WI38 (cell line): ENCODE data around the gene OTUD7B.

Experiments used
- H3K4me3 ChIP-seq: 2 replicates; pipeline ENCODE4 v1.5.1; 2011; ENCODE audit warnings: low read depth, mild to moderate bottlenecking, control low read depth, low read length
- TF ChIP-seq, protein P1 (sequence below): IDR thresholded peaks from 2 replicates; pipeline ENCODE4 v1.5.1; 2012; ENCODE audit warnings: low read depth, mild to moderate bottlenecking, control low read depth, low read length

OTUD7B gene

DNA sequence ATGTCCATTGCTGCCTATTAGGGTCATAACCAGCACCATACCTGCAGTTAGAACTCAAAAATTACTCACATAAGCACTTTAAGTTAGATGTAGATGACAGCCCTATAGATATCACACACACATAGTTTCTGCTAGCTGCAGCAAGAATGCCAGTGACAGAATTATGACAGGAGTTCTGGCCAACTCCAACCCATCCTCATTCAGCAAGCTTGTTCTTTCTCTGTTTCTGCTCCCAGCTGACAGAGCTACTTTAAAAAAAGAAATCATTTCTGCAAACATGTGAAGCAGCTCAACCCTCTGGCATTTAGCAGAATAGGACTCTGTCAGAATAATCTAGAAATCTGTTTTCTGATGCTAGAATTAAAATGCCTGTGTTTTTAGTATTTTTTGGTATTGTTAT, 23.8 kb upstream of the OTUD7B start:
- TF ChIP-seq, protein P1, sequence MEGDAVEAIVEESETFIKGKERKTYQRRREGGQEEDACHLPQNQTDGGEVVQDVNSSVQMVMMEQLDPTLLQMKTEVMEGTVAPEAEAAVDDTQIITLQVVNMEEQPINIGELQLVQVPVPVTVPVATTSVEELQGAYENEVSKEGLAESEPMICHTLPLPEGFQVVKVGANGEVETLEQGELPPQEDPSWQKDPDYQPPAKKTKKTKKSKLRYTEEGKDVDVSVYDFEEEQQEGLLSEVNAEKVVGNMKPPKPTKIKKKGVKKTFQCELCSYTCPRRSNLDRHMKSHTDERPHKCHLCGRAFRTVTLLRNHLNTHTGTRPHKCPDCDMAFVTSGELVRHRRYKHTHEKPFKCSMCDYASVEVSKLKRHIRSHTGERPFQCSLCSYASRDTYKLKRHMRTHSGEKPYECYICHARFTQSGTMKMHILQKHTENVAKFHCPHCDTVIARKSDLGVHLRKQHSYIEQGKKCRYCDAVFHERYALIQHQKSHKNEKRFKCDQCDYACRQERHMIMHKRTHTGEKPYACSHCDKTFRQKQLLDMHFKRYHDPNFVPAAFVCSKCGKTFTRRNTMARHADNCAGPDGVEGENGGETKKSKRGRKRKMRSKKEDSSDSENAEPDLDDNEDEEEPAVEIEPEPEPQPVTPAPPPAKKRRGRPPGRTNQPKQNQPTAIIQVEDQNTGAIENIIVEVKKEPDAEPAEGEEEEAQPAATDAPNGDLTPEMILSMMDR = no peak
- H3K4me3 ChIP-seq = no peak overlapping the region

DNA sequence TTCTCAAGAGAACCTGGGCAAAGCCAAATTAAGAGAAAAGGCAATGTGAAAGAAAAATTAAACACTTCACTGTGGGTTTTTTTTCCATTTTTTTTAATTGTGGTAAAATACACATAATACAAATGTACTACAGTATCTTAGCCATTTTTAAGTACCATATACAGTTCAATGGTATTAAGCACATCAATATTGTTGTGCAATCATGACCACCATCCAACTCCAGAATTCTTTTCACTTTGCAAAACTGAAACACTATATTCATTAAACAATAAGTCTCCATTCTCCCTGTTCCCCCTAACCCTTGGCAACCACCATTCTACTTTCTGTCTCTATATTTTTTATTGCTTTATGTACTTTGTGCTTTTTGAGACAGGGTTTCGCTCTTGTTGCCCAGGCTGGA, 17.8 kb upstream of the OTUD7B start:
- TF ChIP-seq, protein P1 = no peak
- no peak overlapping the region for H3K4me3 ChIP-seq

DNA sequence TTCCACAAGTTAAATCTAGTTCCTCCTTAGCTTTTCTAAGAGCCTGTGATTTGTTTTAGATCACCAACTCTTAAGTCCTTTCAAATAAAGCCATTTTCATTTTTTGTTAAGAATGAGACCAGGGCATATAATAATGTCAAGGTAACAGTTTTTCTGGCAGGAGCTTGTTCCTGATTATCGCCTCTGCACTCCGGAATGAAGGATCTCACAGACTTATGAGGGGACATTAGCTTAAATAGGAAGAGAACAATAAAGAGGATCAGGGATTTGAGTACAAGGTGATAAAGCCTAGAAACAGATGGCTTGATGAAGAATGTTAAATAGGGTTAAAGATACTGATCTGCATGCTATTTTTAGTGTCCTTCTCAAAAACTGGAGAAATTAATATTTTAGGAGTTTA, 13.6 kb upstream of the OTUD7B start:
- no peak overlapping the region for H3K4me3 ChIP-seq
- TF ChIP-seq, protein P1 = no peak

DNA sequence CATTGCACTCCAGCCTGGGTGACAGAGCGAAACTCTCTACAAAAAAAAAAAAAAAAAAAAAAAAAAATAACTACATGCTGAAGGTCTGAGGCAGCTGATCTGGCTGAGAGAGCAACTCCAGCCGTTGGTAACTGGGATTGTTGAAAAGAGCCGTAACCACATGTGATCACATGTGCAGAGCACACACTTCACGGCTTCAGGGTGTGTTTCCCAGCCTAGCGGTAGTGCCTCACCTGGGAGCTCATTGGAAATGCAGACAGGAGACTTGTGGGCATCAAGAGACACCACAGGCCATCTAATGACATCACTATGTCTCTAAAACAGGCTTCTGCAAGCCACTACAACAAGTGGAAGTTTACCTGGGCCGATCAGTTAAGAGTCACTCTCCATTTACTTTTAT, 11.8 kb upstream of the OTUD7B start:
- H3K4me3 ChIP-seq = no peak overlapping the region
- TF ChIP-seq, protein P1 = no peak

DNA sequence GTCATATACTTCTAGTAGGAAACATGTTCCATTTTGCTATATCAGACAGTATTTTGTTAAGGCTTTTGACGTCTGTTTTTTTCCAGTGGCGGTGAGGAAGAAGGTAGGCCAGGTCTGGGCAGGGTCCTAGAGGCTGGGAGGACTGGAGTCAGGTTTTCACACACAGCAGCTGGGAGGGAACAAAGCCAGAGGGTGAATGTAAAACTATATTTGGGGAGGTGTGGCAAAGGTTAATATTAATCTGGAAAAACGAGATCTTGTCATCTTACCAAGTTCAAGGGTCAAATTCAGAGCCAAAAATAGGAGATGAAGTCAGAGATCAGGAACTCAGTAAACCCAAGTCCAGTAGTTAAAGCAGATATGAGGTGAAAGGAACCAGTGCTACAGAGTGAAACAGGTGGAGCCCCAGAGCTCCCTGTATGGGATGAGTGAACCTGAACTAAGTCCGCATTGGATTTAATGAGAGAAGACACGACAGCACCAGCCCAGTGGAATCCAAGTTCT, 10.7 kb upstream of the OTUD7B start:
- TF ChIP-seq, protein P1 = no peak
- no peak overlapping the region for H3K4me3 ChIP-seq

DNA sequence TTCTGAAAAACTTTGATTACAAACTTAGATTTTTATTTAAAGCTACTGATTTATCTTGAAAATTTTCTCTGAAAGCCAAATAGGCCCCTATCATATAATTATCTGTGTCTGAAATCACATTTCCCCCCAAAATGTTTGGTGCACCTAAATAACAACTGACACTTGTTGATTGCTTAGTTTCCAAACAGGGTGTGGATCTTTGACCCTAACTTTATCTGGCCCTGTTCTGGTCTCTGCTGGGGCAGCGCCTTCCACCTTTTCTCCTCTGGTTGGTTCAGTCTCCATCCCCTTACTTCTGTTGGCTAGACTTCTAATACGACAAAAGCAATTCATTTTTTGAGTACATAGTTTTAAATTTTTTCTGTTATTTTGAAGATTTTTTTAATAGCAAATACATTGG, 10.2 kb upstream of the OTUD7B start:
- TF ChIP-seq, protein P1 = no peak
- H3K4me3 ChIP-seq = no peak overlapping the region

DNA sequence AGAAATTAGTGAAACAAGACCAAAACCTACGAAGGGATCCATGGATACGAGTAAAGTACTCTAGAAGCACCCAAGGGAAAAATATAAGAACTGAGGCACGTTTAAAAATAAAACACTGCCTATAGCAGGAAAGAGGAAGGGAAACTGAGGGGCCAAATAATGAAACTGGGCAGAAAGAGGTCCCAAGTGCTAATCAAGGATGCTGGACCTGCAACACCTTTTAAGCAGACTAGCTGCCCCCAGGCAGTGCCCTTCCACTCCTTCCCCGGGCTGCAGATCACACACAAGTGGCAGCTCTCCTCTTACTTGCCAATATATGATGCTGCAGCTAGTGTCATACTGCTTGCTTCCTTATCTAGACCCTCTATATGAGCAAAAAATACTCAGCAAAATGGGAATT, 7.6 kb upstream of the OTUD7B start:
- H3K4me3 ChIP-seq = no peak overlapping the region
- TF ChIP-seq, protein P1 = no peak
